Measurements from ENCODE around the gene C11orf24.
"Not testable (repeated sequence)": the region's sequence is repeated elsewhere in the genome, so short reads cannot be mapped to it uniquely, and the experiment has no call there.

Gene C11orf24

DNA sequence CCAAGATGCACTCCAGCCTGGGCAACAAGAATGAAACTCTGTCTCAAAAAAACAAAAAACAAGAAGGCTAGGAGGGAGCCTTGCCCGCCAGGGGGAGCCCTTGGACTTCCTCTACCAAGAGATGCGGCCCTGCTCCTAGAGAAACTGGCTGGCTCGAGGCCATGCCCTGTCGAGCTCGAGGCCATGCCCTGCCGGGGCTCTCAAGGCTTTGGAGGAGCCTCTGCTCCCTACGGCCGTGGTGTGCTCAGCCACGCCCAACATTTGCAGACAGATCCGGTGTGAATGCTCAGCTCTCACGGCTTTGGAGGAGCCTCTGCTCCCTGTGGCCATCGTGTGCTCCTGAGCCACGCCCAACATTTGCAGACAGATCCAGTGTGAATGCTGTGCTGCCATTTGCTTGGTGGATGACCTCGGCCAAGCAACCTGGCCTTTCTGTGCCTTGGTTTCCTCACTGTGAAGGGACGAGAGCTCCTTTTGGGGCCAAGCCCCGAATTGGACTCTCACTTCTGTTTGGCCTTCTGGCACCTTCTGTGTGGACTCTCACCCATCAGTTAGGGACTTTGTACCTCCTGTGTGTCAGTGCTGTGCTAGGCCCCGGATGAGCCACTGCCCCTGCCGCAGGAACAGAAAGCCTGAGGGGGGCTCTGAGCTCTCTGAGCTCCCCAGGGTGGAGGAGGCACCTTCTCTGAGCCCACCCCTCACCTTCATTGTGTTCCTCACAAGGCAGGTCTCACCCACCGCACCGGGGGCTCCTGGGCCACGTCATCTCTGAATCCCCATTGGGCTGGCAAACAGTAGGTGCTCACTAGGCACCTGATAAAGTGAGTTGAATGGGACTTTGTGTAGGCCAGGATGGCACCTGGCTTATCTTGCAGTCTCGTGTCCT is 14.1 kb downstream of the C11orf24 start:
- in situ Hi-C loops (cut with MboI; ENCODE audit: low sequenced_read_pairs): no loop called here

DNA sequence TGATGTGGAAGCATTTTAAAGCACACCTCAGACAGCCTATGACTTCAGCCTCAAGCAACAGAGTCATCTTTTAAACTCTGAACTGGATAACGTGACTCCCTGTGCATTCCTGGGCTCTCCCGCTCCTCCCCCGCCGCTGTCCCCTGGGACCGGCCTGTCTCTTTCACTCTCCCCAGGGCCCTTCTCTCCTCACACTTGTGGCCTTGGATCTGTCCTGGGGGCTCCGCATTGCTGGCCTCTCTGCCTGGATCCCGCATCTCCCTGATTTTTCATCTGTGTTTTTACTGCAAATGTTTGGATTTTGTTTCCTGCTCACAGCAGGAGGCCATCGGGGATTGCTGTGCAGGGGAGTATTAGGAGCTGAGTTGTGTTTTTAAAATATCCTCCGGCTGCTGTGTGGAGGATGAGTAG is 15.4 kb downstream of the C11orf24 start:
- in situ Hi-C loops (cut with MboI; ENCODE audit: low sequenced_read_pairs): no loop called here

DNA sequence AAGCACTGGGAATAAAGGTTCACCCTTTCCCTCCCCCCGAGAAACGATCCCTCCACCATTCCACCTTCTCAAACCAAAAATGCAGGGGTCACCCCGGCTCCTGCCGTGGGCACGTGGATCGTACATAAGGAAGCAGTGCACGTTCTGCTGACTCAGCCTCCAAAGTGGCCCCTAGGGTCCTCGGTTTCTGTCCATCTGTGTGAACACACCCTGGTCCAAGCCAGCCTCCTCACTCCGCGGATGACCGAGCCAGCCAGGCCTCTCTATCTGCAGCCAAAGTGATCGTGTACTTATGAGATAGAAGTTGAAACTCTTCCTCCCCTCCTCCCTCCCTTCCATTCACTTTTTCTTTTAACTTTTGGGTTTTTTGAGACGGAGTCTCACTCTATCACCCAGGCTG is 16.2 kb downstream of the C11orf24 start:
- in situ Hi-C loops (cut with MboI; ENCODE audit: low sequenced_read_pairs): no loop called here

DNA sequence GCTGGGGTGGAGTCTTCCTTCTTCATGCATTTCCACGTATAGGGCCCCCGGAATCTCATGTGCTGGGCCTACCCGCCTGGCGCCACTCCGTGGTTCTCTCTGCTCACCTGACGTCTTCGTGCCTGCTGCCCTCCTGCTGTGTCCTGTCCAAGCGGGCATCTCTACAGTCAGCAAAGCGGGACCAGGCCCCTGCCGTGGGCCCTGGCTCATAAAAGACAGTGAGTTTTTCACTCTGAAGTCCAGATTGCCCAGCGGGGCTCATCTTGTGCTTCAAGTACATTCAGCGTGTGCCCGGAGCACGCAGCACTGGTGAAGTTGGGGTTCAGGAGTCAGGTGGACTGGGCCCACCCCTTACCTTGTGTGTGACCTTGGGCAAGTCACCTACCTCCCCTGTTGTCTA is 17.4 kb downstream of the C11orf24 start:
- in situ Hi-C loops (cut with MboI; ENCODE audit: low sequenced_read_pairs): no loop called here

DNA sequence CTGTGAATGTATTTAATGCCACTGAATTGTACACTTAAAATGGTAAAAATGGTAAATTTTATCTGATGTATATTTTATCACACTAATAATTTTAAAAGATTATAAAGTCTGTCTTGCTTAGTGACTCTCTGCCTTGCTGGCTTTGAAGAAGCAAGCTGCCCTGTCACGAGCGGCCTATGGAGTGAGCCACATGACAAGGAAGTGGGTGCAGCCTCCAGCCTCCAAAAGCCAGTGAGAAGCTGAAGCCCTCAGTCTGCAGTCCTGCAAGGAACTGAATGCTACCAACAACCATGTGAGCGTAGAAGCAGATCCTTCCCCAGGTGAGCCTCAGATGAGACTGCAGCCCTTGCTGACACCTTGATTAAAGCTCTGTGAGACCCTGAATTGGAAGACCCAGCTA is 20.0 kb downstream of the C11orf24 start:
- in situ Hi-C loops (cut with MboI; ENCODE audit: low sequenced_read_pairs): no loop called here

DNA sequence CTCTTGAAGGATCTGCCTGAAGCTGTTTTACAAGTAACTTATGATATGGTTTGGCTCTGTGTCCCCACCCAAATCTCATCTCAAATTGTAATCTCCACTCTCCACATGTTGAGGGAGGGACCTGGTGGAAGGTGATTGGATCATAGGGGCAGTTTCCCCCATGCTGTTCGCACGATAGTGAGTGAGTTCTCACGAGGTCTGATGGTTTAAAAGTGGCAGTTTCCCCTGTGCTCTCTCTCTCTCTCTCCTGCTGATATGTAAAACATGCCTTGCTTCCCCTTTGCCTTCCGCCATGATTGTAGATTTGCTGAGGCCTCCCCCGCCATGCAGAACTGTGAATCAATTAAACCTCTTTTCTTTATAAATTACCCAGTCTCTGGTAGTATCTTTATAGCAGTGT is 26.9 kb downstream of the C11orf24 start:
- in situ Hi-C loops (cut with MboI; ENCODE audit: low sequenced_read_pairs): not testable (repeated sequence)

DNA sequence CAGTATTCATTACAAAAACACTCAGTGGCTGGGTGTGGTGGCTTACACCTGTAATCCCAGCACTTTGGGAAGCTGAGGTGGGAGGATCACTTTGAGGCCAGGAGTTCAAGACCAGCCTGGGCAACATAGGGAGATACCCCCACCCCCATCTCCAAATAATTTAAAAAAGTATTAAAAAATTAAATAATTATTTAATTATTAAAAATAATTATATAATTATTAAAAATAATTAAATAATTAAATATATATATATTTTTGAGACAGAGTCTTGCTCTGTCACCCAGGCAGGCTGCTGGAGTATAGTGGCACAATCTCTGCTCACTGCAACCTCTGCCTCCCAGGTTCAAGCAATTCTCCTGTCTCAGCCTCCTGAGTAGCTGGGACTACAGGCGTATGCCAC is 27.9 kb downstream of the C11orf24 start:
- in situ Hi-C loops (cut with MboI; ENCODE audit: low sequenced_read_pairs): not testable (repeated sequence)

DNA sequence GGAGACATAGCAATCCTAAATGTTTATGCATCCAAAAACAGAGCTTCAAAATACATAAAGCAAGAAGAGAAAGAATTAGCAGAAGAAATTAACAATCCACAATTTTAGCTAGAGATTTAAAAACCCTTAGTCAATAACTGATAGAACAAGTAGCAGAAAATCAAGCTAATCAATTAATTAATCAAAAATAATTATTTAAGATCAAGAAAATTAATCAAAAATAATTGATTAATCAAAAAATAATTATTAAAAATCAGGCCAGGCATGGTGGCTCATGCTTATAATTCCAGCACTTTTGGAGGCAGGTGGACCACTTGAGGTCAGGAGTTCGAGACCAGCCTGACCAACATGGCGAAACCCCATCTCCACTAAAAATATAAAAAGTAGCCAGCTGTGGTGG is 29.2 kb downstream of the C11orf24 start:
- in situ Hi-C loops (cut with MboI; ENCODE audit: low sequenced_read_pairs): no loop called here

DNA sequence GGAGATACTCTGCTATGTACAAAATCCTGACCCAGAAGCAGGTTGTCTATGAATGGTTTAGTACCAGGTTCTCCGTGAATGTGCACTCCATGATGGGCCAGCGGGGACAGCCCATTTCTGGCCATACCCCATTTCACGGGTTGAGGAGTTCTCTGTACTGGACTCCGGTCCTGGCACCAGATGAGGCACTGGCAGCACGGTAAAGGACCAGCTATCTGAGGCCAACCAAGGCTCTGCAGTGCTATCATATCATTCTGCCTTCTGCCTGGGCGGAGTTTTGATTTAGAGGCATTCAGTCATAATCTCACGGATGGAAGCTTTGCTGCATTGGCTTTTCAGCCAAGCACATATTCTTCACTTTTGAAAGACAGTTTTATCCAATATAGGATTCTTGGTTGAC is 40.2 kb downstream of the C11orf24 start:
- in situ Hi-C loops (cut with MboI; ENCODE audit: low sequenced_read_pairs): no loop called here

DNA sequence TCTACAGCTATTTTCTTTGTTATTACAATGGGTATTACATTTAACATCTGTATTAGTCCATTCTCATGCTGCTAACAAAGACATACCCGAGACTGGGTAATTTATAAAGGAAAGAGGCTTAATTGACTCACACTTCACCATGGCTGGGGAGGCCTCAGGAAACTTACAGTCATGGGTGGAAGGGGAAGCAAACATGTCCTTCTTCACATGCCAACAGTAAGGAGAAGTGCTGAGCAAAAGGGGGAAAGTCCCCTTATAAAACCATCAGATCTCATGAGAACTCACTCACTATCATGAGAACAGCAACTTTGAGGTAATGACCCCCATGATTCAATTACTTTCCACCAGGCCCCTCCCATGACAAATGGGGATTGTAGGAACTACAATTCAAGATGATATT is 42.2 kb downstream of the C11orf24 start:
- in situ Hi-C loops (cut with MboI; ENCODE audit: low sequenced_read_pairs): no loop called here

DNA sequence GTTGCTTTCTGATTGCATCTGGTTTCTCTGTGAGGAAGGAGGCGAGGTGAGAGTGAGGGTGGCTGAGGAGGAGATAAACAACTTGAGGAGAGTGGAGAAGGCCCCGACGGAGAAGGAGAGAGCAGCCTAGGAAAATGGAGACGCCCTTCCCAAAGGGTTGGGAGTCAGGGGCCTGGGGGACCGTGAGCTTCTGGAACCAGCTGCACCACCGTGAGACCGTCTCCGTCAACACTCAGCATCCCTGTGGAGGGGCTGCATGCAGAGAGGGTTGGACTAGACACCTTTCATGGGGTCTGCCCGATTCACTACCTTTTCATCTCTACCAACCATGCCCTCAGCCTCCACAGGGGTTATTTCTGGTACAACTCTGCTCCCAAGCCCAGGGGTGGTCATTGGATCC is 45.4 kb downstream of the C11orf24 start:
- in situ Hi-C loops (cut with MboI; ENCODE audit: low sequenced_read_pairs): no loop called here

DNA sequence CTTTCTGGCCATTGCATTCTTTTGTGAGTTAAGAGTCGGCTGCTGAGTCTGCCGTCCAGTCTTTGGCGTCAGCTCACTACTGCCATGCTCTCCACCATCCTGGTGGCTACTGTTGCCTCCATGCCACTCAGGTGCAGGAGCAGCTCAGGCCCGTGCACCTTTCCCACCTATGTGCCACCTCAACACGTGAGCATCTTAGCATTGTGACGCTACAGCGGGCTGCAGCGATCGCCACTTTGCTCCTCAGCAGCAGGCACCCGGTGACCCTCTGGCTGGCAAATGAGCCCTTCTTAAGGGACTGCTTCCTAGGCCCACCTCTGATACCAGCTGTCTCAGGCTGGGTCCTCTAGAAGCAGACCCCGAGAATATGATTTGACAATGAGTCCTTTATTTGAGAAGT is 47.2 kb downstream of the C11orf24 start:
- in situ Hi-C loops (cut with MboI; ENCODE audit: low sequenced_read_pairs): no loop called here

DNA sequence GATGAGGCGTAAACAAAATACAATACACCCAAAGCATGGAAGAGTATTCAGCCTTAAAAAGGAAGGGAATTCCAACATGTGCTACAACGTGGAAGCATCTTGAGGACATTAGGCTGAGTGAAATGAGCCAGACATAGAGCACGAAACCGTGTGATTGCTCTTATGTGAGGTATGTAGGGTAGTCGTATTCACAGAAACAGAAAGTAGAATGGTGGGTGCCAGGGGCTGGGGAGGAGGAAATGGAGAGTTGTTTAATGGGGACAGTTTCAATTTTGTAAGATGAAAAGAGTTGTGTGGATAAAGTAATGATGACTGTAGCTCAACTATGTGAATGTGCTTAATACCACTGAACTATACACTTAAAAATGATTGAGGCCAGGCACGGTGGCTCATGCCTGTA is 48.5 kb downstream of the C11orf24 start:
- in situ Hi-C loops (cut with MboI; ENCODE audit: low sequenced_read_pairs): no loop called here

DNA sequence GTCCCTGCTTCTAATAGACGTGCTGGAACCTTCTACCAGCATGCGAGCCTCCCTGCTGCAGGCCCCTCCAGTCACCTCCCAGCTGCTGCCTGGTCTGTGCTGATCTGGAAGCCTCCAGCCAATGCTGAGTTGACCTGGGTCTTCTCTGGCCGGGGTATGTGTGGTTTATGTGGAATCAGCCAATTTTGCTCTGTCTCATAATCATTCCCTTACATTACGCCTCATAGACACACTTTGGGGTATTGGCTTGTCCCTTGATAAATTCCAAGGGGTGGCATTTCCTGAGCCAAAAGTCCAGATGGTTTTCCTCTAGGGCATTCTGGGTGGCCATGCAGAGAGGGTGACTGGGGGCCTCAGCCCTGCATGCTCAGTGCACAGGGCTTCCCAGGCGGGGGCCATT is 50.4 kb downstream of the C11orf24 start:
- in situ Hi-C loops (cut with MboI; ENCODE audit: low sequenced_read_pairs): no loop called here

DNA sequence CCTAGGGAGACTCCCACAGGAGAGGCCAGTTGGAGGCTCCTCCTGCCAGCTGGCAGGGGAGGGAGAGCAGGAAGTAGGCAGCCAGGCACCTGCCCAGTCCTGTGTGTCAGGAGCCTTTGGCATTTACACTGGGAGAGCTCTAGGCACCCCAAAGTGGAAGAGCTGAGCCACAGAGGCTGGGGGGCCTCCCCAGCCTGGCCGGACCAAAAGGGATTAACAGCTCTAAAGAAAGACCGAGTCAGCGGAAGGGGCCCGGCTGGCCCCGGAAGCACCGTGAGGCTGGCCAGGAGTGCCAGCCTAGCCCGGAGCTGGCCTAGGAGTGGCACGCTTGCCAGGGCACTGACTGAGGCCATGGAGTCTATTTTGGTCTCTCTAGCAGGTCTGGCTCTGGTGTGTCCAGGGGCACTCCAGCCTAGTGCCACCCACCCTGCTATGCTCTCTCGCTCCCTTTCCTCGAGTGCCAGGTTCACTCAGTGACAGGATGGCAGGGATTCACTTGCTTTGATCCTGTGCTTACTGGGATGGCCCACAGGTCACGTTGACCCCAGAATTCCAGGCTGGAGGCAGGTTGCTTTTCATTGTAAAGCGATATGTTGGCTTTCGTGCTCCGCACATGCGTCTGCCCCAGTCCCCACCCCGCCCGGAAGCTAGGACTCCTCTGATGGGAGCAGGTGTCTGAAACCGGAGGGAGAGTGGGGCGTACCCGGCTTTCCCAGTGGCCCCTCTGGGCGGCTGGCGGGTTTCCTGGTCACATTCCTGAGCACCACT is 55.4 kb downstream of the C11orf24 start:
- in situ Hi-C loops (cut with MboI; ENCODE audit: low sequenced_read_pairs): no loop called here

DNA sequence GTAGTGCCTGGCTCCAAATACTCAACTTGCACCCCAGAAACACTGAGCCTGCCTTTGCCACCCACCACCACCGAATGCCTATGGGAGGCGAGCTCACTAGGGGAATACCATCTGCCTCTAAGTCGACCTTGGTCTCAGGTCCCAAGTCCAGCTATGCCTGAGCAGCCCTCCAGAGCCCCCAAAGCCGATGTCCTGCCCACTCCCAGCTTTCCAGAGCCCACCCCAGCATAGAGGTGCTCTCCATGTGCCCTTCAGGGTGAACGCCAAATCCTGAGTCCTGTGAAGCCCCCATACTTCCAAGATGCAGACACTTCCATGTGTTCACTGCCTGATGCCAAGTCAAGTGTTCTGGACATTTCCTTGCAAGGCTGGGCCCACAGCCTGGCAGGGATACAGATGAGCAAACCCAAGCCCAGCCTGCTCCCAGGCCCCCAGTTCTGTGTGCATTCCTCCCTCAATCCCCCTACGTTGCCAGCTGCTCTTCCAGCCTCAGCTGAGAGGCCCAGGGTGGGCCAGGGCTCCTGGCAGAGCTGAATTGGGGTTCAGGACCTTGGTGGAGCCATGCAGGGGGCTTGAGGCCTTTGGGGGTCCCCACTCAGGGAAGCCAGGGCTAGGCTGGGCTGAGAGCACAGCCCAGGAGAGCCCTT is 56.1 kb downstream of the C11orf24 start:
- in situ Hi-C loops (cut with MboI; ENCODE audit: low sequenced_read_pairs): no loop called here

DNA sequence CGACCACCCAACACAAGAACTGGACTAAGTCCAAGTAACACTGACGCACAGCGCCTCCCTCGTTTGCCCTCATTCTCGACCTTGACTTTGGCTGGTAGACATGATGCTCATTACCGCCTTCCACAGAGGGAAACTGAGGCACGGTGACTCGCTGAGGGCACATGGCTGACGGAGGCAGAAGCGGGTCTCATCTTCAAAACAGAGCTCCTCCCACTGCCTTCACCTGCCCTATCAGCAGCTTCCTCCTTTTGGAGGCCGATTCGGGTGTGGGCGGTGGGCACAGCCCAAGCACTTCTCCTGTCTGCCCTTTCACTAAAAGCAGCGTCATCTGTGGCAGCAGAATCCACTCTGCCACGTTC is 56.7 kb downstream of the C11orf24 start:
- in situ Hi-C loops (cut with MboI; ENCODE audit: low sequenced_read_pairs): no loop called here

DNA sequence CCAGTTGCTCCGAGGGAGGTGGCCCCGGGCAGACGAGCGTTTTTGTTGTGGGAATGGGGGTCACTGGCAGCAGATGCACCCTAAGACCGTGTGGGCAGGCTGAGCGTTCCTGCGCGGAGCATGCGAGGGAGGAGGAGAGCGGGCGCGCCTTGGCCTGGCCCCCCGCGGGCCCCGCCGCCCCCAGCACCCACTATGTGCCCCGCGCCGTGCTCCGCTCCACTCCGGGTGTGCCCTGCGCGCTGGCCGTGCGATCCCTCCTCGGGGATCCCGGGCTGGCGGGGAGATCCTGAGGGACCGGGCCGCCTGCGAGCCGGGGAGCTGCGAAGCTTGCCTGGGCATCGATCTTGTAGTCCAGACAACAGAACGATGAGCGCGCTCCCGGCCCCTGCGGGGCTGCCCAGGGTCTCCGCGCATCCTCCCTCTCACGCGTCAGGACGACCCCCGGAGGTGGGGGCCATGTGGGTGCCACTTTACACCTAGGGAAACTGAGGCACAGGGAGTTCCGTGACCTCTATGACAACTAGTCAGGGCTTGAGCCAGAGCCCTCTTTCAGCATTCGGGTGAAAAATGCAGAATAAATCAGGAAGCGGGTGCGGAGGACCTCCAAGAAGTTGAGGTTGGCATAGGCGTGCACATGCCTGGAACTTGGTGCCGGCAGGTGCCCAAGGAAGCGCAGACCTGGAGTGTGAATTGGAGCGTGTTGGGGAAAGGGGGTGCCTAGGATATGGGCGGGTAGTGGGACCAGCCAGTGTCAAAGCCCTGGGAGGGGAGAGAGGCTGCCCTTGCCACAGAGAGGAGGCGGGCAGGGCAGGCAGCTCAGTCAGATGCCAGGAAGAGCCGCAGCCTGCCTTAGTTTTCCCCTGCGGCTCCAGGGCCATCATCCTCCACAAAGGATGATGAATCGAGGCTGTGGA is 57.3 kb downstream of the C11orf24 start:
- in situ Hi-C loops (cut with MboI; ENCODE audit: low sequenced_read_pairs): no loop called here

DNA sequence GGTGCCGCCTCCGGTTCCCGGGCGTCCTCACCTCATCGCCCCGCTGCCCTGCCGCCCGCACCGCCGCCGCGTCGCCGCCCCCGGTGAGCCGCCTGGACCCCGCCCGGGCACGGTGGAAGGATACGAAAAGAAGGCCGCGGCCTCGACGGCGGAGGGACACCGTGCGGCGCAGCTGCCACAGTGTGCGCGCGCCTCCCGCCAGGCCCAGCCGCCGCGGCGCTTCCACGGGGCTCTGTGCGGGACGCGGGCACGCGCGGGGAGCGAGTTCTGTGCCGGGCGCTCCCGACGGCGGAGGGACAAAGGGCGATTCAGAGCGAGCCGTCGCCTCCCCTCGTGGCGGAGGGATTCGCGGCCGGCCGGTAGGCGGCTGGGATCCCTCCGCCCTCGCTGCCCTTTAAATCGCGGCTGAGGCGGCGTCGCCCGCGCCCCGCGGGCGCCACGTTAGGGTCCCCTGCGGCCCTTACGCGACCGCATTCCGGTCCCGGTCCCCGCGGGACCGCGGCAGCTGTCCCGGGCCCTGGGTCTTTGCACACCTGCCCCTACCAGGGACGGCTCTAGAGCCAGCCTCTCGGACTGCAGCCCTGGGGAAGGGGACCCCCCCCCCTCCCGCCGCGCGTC is 58.1 kb downstream of the C11orf24 start:
- in situ Hi-C loops (cut with MboI; ENCODE audit: low sequenced_read_pairs): no loop called here

DNA sequence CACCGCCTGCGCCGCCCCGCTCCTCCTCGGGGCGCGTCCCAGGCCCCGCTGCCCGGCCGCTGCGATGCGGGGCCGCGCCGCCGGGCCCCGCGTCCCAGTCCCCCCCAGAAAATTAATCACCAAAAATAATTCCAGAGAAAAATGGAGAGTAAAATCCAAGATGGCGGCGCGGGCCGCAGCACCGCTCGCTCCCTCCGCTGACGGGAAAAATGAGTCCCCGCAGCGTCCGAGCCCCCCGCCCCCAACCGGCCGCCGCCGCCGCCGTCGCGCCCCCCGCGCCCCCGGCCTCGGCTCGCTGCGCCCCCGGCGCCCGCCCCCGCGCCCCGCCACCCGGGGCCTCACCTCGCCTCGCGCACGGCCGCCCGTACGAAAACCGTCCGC is 58.6 kb downstream of the C11orf24 start, which contains the start of gene KMT5B:
TSS of gene KMT5B (minus strand) at position 162 of the 381 bp plus-strand sequence. CDS start 23,220 bp downstream, outside the sequence.
- in situ Hi-C loops (cut with MboI; ENCODE audit: low sequenced_read_pairs): no loop called here

All from HL-60/S4 treated with retinoic acid at 250 ng/mL for 4 days and 3 days (cell line).